GM12892 (cell line): ENCODE results near the gene SH3RF1.

Experiments
- POLR2A ChIP-seq: IDR thresholded peaks from 2 replicates; pipeline ENCODE4 v1.6.1; 2011; ENCODE audit warnings: low read depth, low read length, control low read depth
- POLR2AphosphoS5 ChIP-seq: IDR thresholded peaks from 2 replicates; pipeline ENCODE4 v1.6.1; 2011; ENCODE audit warnings: low read depth, low read length, control low read depth

DNA sequence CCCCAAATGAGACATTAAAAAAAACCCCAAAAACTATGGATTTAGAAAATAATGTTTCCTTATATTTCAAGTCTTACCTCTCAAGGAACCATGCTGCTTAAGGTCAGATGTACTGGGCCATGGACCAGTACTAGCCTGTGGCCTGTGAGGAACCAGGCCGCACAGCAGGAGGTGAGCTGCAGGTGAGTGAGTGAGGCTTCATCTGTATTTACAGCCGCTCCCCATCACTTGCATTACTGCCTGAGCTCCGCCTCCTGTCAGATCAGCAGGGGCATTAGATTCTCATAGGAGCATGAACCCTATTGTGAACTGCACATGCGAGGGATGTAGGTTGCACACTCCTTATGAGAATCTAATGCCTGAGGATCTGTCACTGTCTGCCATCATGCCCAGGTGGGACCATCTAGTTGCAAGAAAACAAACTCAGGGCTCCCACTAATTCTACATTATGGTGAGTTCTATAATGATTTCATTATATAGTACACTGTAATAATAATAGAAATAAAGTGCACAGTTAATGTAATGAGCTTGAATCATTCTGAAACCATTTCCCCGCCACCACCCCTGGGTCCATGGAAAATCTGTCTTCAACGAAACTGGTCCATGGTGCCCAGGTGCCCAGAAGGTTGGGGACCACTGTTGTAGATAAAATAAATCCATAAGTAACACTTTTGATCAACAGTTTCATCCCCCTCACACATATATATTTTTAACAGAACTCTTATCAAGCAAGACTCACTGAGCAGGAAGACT lies 155.4 kb downstream of the SH3RF1 start:
- TF ChIP-seq POLR2A (no peak), POLR2AphosphoS5 (no peak)
